WI38 (cell line): Measurements from ENCODE around the gene ANTXR2.
"Not testable (repeated sequence)": the region's sequence is repeated elsewhere in the genome, so short reads cannot be mapped to it uniquely, and the experiment has no call there.

Experiments
- H3K4me3 ChIP-seq: 2 replicates; pipeline ENCODE4 v1.5.1; 2011; ENCODE audit warnings: low read depth, mild to moderate bottlenecking, control low read depth, low read length
- CTCF ChIP-seq: IDR thresholded peaks from 2 replicates; pipeline ENCODE4 v1.5.1; 2012; ENCODE audit warnings: low read depth, mild to moderate bottlenecking, control low read depth, low read length

Gene ANTXR2

GRCh38 chr4:80004319-80004718 is 68.7 kb downstream of the ANTXR2 start:
- H3K4me3 ChIP-seq: no peak overlapping the region
- no peak for TF ChIP-seq CTCF

- not testable (repeated sequence) for H3K4me3 ChIP-seq
Measured at GRCh38 chr4:80002559-80002958, 70.5 kb downstream of the ANTXR2 start.

GRCh38 chr4:79999048-79999447 is 74.0 kb downstream of the ANTXR2 start:
- not testable (repeated sequence) for H3K4me3 ChIP-seq

DNA sequence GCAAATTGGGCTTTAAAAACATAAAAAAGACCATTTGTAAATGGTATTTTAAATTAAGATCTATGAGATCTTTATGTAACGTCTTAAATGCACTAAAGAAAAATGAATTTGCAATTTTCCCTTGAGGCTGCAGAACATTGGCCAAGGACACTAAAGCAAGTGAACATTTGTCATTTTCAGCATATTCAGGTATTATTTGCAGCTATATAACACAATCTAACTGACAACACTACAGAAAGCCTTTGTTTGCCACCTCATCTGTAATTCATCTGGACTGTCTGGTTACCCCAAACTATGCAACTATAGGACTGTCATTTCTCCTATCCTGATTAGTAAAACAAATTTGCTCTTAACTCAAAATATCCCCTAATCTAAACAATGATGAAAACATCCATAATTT is 74.8 kb downstream of the ANTXR2 start:
- TF ChIP-seq CTCF: no peak
- no peak overlapping the region for H3K4me3 ChIP-seq

- no peak overlapping the region for H3K4me3 ChIP-seq
- no peak for TF ChIP-seq CTCF
Measured at GRCh38 chr4:79996851-79997250, 76.2 kb downstream of the ANTXR2 start.

GRCh38 chr4:79993476-79993875 is 79.6 kb downstream of the ANTXR2 start:
- TF ChIP-seq CTCF: no peak
- H3K4me3 ChIP-seq: no peak overlapping the region

DNA sequence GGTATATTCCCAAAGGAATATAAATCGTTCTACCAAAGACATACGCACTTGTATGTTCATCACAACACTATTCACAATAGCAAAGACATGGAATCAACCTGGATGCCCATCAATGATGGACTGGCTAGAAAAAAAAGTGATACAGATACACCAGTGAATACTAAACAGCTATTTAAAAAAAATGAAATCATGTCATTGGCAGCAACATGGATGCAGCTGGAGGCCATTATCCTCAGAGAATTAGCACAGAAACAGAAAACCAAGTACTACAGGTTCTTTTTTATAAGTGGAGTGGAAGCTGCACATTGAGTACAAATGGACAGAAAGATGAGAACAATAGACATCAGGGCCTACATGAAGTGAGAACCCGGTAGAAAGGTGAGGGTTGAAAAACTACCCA is 81.4 kb downstream of the ANTXR2 start:
- no peak overlapping the region for H3K4me3 ChIP-seq
- TF ChIP-seq CTCF: no peak

- H3K4me3 ChIP-seq: not testable (repeated sequence)
Measured at GRCh38 chr4:79991100-79991499, 81.9 kb downstream of the ANTXR2 start.

- no peak for TF ChIP-seq CTCF
- no peak overlapping the region for H3K4me3 ChIP-seq
Measured at GRCh38 chr4:79987401-79987800, 85.6 kb downstream of the ANTXR2 start.
